HG03280 (cell line): ENCODE measurements around the gene FAM72A.
A peak's percentile ranks its signal among the peaks of the same experiment; 100 is the strongest.
"Not testable (repeated sequence)": the region's sequence is repeated elsewhere in the genome, so short reads cannot be mapped to it uniquely, and the experiment has no call there.

Source experiments
- ATAC-seq: cut with Tn5 transposase; IDR thresholded peaks from one replicate; pipeline ENCODE4 v1.9.1; 2021; ENCODE audit warnings: mild to moderate bottlenecking, moderate library complexity; ENCODE audit not compliant: unreplicated experiment

Gene FAM72A

DNA sequence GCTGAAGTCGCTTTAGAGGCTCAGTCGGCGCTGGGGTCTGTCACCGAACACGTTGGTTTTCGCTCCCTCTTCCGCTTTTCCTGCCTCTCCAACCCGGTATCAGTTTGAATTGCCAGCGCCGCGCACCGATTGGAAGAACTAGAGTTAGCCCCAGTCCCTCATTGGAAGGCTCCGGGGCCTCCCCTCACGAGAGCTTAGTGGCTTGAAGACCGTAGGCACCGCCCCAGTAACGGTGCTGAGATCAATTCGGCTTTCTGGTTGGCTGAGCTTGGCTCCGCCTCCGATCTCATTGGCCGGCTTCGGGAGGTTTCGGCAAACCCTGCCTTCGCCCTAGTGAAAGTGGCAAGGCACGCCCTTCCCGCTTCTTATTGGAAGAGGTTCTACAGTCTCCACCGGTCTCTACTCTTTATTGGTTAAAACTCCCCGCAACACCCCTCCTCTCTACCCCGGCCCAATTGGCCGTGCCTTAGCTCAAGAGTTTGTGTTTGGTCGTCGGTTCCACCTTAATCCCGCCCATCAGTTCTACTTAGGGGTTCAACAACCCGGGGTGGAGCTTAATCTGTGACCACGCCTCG, at the start of gene FAM72A:
Gene FAM72A, minus strand, starts transcription at position 51 of the 575 bp plus-strand sequence. CDS start 814 bp downstream, outside the sequence.
- peak; percentile 87 for ATAC-seq

- not testable (repeated sequence) for ATAC-seq
Observed at GRCh38 chr1:206250953-206251681, 48.5 kb upstream of the FAM72A start.

DNA sequence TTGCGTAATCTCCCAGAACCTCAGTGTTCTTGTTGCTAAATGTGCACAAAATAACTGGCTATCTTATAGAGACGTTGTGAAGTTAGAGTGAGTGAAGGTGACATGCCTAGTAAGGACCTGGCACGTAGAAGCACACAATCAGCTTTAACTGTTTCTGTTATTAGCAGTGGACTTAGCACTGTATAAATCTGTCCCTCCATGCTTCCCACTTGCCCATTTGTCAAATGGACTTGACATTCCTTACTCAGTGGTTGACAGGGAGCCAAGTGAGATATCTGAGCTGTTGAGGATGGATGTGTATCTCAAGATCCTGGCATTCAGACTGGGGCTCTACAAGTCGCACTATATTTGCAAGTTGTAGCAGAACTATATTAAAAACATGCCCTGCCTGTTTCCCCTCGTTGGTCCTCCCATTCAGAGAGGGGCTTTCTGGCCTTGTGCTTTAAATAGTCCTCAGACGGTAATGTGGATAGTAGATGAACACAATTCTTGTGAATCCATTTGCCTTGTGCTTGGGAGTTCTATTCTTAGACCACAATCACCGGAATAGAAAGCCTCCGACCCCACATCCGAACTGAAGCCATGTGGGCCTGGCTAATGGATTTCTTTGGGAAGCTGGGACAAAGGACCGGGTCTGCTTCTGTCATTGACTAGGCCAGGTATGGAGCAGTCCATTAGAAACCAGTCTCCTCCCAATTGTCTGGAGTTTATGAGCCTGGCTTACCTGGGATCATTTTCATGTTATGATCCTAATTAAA, 43.7 kb upstream of the FAM72A start:
- ATAC-seq = not testable (repeated sequence)

- ATAC-seq = not testable (repeated sequence)
Observed at GRCh38 chr1:206245479-206245878, 42.8 kb upstream of the FAM72A start.

- ATAC-seq = peak; percentile 92
Observed at GRCh38 chr1:206243335-206243734, 40.7 kb upstream of the FAM72A start.

- ATAC-seq = peak; percentile 74
Observed at GRCh38 chr1:206240288-206240687, 37.6 kb upstream of the FAM72A start.

DNA sequence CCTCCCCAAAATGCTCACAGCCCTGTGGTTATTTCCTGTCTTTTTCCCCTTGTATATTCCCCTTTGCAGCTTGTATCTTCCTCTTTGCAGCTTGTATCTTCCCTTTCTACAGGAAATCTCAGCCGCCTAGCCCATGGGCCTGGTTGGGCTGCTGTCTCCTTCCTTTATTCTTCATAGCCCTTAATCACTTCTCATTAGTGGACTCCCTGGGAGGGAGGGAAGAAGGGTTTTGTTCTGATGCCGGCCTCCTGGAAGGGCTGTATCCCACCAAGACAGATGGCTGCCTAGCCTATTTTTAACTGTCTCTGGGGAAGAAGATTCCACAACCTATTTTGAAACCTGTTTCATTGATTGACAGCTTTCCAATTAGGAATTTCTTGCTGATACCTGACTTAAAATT, 32.6 kb upstream of the FAM72A start:
- ATAC-seq = not testable (repeated sequence)

GRCh38 chr1:206234189-206234916, 31.7 kb upstream of the FAM72A start:
- ATAC-seq = not testable (repeated sequence)

DNA sequence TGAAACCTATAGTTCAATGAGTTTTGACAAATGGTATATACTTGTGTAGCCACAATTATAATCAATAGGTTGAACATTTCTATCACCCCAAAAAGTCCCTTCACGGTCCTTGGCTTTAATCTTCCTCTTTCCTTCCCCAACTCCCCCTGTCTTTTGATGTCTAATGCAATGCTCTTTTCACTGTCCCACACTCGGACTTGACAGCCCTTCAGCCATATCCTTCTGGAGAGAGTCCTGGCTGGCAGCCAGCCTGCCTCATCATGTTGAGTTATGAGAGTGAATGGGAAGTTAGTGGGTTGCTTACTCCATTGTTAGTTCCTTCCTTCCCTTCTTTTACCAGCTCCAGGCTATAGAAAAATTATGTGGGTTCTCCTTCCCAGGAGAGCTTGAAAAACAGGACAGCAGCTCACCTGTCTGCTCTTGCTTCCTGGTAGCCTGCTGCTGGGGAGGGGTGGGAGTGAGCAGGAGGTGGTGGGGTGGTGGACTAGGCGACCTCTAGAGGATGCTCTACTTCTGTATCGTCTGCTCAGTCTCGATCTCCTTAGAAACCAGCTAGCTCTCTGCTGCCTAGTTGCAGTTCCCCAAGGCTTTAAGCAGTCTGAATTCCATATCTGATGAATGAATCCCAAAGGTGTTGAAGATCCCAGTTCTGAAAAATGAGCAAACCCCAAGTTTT, 30.5 kb upstream of the FAM72A start:
- peak; percentile 59 for ATAC-seq

DNA sequence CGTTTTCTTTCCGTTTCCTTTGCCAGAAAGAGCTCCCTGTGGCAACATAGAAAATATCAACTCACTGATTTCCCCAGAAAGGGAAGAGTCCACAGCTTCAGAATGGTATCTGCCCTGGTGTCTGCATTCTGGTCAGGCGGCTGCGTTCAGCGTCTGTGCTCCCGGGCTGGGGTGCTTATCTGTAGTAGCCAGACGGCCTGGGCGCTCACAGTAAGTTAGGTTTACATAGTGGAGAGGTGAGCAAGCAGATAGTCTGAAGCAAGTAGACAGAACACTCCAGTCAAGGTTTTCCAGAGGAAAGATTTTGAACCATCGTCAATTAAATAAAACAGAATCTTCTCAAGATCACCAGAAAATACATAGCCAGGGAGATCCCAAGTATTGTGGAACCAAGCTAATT, 29.4 kb upstream of the FAM72A start:
- ATAC-seq = not testable (repeated sequence)

DNA sequence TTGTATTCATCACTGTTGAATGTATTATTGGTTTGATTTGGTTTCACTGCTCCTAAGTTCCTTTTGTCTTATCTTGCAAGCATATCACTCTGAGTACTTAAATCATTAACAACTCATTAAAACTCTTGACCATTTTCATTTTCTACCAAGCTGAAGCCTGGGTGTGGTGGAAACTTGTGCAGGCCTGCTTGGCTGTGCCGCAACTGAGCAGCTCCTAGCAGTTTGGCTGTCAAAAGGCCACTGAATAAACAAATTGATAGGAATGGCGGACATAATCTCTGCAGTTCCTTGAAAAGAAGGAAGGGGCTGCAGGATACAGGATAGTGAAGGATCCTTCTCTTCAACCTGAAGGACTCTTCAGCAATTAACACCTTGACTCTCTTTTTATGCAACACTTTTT, 26.6 kb upstream of the FAM72A start:
- ATAC-seq = not testable (repeated sequence)

DNA sequence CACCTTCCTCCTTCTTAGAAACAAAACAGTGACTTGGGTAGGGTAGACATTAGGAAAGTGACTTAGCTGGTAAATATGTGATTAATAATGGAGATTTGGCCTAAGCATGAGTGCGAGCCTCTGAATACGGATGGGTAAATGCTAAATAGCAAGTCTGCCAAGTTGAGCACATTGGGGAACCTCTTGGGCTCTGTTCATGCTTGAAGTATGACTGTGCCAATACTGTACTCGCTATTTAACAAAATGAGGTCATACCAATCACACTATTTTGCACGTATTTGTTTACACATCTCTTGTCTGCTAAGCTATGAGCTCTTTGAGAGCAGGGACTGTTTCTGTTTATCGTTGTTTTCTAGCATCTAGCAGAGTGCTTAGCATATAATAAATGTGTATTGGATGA, 24.2 kb upstream of the FAM72A start:
- not testable (repeated sequence) for ATAC-seq

- not testable (repeated sequence) for ATAC-seq
Observed at GRCh38 chr1:206225386-206225785, 22.7 kb upstream of the FAM72A start.

- not testable (repeated sequence) for ATAC-seq
Observed at GRCh38 chr1:206224190-206224776, 21.6 kb upstream of the FAM72A start.

DNA sequence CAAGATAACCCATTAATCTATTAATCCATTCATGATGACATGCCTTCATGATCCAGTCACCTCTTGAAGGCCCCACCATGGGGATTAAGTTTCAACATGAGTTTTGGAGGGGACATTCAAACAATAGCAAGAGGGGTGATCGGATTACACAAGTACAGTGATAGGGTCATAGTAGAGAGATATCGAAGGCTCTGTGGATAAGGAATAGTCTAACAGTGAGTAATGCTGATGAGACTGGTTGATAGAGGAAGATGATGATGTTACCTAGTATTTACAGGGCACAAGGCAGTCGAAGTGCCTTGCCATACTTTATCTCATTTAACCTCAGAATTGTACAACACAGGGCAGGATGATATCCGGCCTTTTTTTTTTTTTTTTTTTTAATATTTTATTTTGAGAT, 18.9 kb upstream of the FAM72A start:
- ATAC-seq = not testable (repeated sequence)

DNA sequence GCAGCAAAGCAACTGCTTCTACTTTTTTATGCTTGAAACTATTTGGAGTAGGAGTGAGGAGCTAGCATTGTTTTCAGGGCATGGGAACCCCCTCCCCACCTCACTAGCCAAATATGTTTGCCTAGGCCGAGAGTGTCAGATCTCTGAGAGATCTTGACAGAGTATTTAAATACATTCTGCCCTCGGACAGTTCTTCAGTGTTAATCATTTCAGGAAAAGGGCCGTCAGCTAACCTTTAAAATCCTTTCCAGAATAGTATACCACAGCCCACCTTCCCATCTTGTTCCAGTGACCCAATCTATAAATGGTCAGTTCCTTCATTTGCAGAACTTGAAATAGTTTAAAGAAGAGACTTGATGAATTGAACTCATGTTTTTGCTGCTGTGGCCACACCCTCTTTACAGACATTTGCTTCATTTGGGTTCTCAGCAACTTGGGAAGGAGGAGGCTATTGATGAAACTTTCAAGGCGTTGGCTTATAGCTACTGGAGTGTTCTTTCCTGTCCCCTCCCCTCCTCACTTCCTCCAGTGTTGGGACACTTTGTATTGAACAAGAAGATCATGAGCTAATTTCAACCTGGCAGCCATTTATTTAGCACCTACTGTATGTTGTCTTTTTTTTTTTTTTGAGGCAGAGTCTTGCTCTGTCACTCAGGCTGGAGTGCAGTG, 17.8 kb upstream of the FAM72A start:
- not testable (repeated sequence) for ATAC-seq

DNA sequence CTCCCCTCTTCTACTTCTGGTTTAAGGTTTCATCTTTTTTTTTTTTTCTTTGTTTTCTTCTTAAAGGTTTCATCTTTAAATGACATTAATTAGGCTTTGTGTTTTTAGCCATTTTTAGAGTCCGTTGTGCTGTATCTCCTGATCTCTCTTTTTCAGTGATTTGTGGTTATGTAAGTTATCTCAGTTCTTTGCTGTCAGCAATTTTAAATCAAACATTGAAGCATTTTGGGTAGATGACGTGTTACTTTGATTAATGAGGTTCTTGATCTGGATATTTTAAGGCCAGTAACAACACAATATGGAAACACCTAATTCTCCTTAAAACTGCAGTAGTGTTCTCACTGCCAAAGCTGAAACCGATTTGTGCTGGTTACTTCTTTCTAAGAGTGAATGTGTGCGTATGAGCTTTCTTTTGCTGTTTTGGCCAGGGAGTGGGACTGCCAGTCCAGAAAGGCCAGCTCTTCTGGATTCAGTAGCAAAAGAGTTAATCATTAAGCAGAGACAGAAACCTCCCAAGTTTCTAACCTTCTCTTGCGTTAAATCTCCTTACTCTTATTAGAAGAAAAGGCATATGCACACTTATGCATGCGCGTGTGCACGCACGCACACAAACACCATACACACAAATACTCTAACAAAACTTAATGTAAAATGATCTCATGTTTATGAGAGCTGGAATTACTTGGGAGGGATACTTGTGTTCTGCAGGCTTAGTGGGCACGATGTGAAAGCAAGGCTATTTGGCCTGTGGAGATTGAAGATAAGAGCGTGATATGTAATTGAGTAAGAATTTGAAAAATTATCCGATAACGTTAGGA, 17.1 kb upstream of the FAM72A start:
- ATAC-seq = not testable (repeated sequence)

GRCh38 chr1:206218765-206219164, 16.1 kb upstream of the FAM72A start:
- ATAC-seq = not testable (repeated sequence)

DNA sequence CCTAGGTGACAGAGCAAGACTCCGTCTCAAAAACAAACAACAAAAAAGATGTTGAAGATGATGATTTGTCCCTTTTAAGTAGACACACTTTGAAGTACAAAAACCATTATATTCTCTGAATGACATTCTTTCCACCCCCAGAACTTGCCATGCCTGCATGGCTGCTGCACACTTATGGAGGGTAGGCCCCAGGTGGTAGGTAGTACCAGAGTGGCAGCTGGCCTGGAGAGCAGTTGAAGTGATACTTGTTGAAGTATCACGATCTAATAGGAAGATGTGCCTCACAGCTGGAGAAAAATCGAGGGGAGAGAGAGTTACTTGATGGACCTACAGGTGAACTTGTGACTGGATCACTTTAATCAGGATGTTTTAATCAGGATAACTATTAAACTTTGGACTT, 15.6 kb upstream of the FAM72A start:
- ATAC-seq = not testable (repeated sequence)
